Measurements from ENCODE around the gene KIF3C.

KIF3C gene

DNA sequence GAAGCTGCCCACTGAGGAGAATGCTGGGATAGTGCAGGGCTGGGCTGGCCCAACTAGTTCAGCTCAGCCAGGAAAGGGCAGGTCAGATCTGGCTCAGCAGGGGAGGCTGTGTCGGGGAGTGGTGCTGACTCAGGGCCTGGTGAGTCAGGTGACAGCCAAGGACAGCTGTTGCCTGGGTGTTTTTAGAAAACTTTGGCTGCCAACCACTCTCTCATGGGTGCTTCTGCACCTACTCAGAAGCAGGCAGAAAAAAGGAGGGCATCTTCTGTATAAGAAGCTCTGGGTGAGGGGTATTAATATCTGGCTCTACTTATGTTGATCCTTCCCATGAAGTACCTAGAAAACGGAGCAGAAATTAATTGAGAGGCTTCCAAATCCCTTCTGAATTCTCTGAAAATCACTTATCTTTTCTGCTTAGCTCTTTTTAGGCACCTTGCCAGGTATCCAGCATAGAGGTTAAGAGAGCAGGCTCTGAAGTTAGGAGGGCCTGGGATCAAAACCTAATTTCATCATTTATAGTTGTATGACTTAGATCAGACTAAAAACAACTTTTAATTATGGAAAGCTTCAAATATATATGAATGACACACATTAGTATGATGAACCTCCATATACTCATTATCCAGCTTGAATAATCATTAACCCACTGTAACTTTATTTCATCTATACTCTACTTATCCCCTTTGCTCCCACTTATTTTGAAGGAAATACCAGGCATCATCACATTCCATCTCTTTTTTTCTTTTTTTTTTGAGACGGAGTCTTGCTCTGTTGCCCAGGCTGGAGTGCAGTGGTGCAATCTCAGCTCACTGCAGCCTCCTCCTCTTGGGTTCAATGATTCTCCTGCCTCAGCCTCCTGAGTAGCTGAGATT, 36.1 kb upstream of the KIF3C start (continued):
- TF ChIP-seq, protein P1, sequence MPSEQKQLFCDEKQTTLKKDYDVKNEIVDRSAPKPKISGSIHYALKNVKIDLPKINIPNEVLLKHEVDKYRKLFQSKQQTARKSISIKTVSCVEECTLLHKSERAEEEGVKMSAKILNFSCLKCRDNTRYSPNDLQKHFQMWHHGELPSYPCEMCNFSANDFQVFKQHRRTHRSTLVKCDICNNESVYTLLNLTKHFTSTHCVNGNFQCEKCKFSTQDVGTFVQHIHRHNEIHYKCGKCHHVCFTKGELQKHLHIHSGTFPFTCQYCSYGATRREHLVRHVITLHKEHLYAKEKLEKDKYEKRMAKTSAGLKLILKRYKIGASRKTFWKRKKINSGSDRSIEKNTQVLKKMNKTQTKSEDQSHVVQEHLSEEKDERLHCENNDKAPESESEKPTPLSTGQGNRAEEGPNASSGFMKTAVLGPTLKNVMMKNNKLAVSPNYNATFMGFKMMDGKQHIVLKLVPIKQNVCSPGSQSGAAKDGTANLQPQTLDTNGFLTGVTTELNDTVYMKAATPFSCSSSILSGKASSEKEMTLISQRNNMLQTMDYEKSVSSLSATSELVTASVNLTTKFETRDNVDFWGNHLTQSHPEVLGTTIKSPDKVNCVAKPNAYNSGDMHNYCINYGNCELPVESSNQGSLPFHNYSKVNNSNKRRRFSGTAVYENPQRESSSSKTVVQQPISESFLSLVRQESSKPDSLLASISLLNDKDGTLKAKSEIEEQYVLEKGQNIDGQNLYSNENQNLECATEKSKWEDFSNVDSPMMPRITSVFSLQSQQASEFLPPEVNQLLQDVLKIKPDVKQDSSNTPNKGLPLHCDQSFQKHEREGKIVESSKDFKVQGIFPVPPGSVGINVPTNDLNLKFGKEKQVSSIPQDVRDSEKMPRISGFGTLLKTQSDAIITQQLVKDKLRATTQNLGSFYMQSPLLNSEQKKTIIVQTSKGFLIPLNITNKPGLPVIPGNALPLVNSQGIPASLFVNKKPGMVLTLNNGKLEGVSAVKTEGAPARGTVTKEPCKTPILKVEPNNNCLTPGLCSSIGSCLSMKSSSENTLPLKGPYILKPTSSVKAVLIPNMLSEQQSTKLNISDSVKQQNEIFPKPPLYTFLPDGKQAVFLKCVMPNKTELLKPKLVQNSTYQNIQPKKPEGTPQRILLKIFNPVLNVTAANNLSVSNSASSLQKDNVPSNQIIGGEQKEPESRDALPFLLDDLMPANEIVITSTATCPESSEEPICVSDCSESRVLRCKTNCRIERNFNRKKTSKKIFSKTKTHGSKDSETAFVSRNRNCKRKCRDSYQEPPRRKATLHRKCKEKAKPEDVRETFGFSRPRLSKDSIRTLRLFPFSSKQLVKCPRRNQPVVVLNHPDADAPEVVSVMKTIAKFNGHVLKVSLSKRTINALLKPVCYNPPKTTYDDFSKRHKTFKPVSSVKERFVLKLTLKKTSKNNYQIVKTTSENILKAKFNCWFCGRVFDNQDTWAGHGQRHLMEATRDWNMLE (tag by site-specific recombination; conservative IDR thresholded peaks at IDR 0.05; ENCODE audit: low read depth): no peak
- TF ChIP-seq ZNF24 (tag by site-specific recombination; IDR thresholded peaks at IDR 0.05): no peak
- peak; percentile 62; the same call in 1 of the 2 replicates for TF ChIP-seq ZBTB17 (tag by site-specific recombination; IDR thresholded peaks at IDR 0.05)
- TF ChIP-seq ZNF560 (tag by site-specific recombination; IDR thresholded peaks at IDR 0.05; ENCODE audit: borderline replicate concordance): no peak
- peak; percentile 39 for TF ChIP-seq ZNF366 (tag by site-specific recombination; conservative IDR thresholded peaks at IDR 0.05)
- no peak for TF ChIP-seq ZNF121 (tag by site-specific recombination; IDR thresholded peaks at IDR 0.05)
- TF ChIP-seq ZBTB8A (tag by site-specific recombination; IDR thresholded peaks at IDR 0.05): 0 out of 2 replicates have a peak, but pooled peaks have one; percentile 16

DNA sequence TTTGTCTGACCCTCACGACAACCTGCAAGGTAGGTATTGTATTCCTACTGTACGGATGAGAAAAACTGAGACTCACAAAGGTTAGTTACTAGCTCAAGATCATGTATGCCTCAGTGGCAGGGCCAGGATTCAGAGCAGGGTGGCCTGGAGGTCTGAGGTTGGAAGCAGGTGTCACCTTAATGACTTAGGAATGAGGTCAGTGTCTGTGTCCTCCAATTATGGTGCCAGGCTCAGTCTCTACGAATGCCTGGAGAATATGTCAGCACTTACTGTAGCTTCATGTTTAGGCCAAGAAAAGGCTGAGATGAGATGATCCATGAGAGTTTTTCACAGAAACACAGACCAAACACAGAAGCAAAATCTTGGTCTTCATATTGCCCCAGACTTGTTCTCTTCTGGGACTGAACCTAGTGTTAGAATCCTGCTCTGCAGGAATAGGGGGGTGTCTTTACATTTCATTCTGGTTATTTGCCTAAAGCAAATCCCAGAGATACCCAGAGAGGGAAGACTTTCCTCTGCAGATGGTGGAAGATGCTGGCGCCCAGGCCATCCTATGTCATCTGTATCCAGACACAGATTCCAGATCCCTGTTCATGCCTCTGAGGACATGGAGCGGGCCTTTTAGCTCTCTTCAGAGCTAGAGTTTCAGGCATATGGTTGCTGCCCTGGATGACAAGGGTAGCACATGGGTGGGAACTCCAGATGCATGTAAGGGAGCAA, 35.3 kb upstream of the KIF3C start:
- Histone ChIP-seq H3K4me3 (ENCODE audit: low read depth, low read length) (no peak overlapping the region), H3K4me1 (ENCODE audit: control insufficient read depth, insufficient read depth, low read length) (peaks cover 15% of the 10 kb centered on the region), H3K9me3 (ENCODE audit: control insufficient read depth, insufficient read depth, low read depth, low read length) (no peaks in the 10 kb centered on the region), H3K27ac (ENCODE audit: extremely low read depth, low read depth, low read length) (no peak overlapping the region; the same call in 1 of the 2 replicates), H3K36me3 (ENCODE audit: control insufficient read depth in 2 of 2, insufficient read depth in 1 of 2, low read length in 2 of 2) (no peaks in the 10 kb centered on the region; a peak in 1 of 3 replicates)
- POLR2A ChIA-PET: interaction anchor here (0.5 to 2.1 kb wide), 2 partner anchors 17 to 28 kb away, joined by 3 to 19 read pairs; partner anchors contain the start of gene RAB10
- CTCF ChIA-PET: interaction anchor here (1.3 to 2.4 kb wide), 3 partner anchors 16 to 26 kb away, joined by 3 to 10 read pairs (median 3); partner anchors contain the start of gene RAB10
- no peak for TF ChIP-seq ZNF701 (tag by site-specific recombination; IDR thresholded peaks at IDR 0.05)
- TF ChIP-seq, protein P1 (tag by site-specific recombination; conservative IDR thresholded peaks at IDR 0.05; ENCODE audit: low read depth): no peak
- no peak for TF ChIP-seq ZNF544 (tag by site-specific recombination; IDR thresholded peaks at IDR 0.05)
- TF ChIP-seq ZSCAN16 (tag by site-specific recombination; IDR thresholded peaks at IDR 0.05): no peak
- TF ChIP-seq ZNF76 (tag by site-specific recombination; IDR thresholded peaks at IDR 0.05; ENCODE audit: borderline replicate concordance, low read depth): no peak
- no peak for TF ChIP-seq ZNF830 (tag by site-specific recombination; IDR thresholded peaks at IDR 0.05; ENCODE audit: low read depth)
- TF ChIP-seq ZNF488 (tag by site-specific recombination; IDR thresholded peaks at IDR 0.05): no peak
- TF ChIP-seq, protein P2, sequence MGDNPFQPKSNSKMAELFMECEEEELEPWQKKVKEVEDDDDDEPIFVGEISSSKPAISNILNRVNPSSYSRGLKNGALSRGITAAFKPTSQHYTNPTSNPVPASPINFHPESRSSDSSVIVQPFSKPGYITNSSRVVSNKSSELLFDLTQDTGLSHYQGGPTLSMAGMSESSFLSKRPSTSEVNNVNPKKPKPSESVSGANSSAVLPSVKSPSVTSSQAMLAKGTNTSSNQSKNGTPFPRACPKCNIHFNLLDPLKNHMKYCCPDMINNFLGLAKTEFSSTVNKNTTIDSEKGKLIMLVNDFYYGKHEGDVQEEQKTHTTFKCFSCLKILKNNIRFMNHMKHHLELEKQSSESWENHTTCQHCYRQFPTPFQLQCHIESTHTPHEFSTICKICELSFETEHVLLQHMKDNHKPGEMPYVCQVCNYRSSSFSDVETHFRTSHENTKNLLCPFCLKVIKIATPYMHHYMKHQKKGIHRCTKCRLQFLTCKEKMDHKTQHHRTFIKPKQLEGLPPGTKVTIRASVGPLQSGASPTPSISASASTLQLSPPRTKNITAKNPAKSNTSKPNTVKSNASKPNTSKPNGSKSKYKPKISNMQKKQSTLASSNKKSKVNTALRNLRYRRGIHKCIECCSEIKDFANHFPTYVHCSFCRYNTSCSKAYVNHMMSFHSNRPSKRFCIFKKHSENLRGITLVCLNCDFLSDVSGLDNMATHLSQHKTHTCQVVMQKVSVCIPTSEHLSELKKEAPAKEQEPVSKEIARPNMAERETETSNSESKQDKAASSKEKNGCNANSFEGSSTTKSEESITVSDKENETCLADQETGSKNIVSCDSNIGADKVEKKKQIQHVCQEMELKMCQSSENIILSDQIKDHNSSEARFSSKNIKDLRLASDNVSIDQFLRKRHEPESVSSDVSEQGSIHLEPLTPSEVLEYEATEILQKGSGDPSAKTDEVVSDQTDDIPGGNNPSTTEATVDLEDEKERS (tag by site-specific recombination; IDR thresholded peaks at IDR 0.05): no peak
- TF ChIP-seq ZNF837 (tag by site-specific recombination; IDR thresholded peaks at IDR 0.05): no peak
- no peak for TF ChIP-seq ZNF555 (tag by site-specific recombination; conservative IDR thresholded peaks at IDR 0.05)
- no peak for TF ChIP-seq ZNF600 (tag by site-specific recombination; IDR thresholded peaks at IDR 0.05)
- no peak for TF ChIP-seq ZNF140 (tag by site-specific recombination; IDR thresholded peaks at IDR 0.05)

Data from HEK293 (cell line).